Breast epithelium (tissue), 4 donors: ENCODE results near the gene RNF10. TPM values are rescaled to one million over a fixed set of nuclear protein-coding genes. Genes with fewer than 3 reads are reported as not detected.
"Not testable (repeated sequence)": the region's sequence is repeated elsewhere in the genome, so short reads cannot be mapped to it uniquely, and the experiment has no call there.

Experiments
- DNase-seq, 2 donors: peaks; one replicate each; pipeline ENCODE4 v3.0.0-alpha.2; 2019; ENCODE audit warnings: low spot score in 2 of 2
- H3K27ac ChIP-seq, 2 donors: fragments of 200-600 bp; sonication (generic) in 1 of 2; one replicate each; pipeline ENCODE4 v1.5.1; 2016 to 2019; ENCODE audit warnings: mild to moderate bottlenecking in 1 of 2
- H3K27me3 ChIP-seq, 2 donors: fragments of 200-600 bp; sonication (generic) in 1 of 2; one replicate each; pipeline versions ENCODE4 v1.5.1 to v1.6.0; 2017 to 2019; ENCODE audit warnings: control low read depth in 1 of 2, mild to moderate bottlenecking in 1 of 2
- H3K36me3 ChIP-seq: fragments of 200-600 bp; one replicate; pipeline ENCODE4 v1.5.1; 2019
- H3K4me1 ChIP-seq, 2 donors: fragments of 200-600 bp; sonication (generic); one replicate each; pipeline ENCODE4 v1.5.1; 2016 to 2019; ENCODE audit warnings: control low read depth in 1 of 2
- H3K4me3 ChIP-seq, 3 donors: fragments of 200-600 bp; sonication (generic); 1 replicate in 2 of 3; 2 replicates in 1 of 3; pipeline ENCODE4 v1.5.1; 2016 to 2019; ENCODE audit warnings: mild to moderate bottlenecking in 3 of 3, moderate library complexity in 2 of 3
- H3K9me3 ChIP-seq, 2 donors: fragments of 200-600 bp; sonication (generic) in 1 of 2; one replicate each; pipeline ENCODE4 v1.5.1; 2016 to 2019; ENCODE audit warnings: control low read depth in 1 of 2
- POLR2A ChIP-seq: fragments of 450-650 bp; IDR thresholded peaks from one replicate; pipeline ENCODE4 v1.6.1; 2016; ENCODE audit warnings: antibody characterized with exemption, mild to moderate bottlenecking, moderate library complexity
- POLR2AphosphoS5 ChIP-seq, 3 donors: sonication (generic); formaldehyde crosslinking; IDR thresholded peaks; one replicate each; pipeline ENCODE4 v1.6.1; 2017; ENCODE audit warnings: antibody characterized with exemption in 3 of 3
- intact Hi-C: fragments of 100-400 bp; cut with DNase I; formaldehyde crosslinking; loops from one replicate; pipeline ENCODE4 v1.15.1; 2023; ENCODE audit warnings: low total_unique reads
- total RNA-seq, 3 donors: library from RNA; depleted of rRNA; stranded (reverse); fragments of >200 nt; gene quantifications; one replicate each; pipeline ENCODE4 v1.1.0, GENCODE V29; 2016
- TF ChIP-seq, protein P1 (sequence below), 3 donors: fragments of 450-650 bp; IDR thresholded peaks; one replicate each; pipeline ENCODE4 v1.5.1; 2016 to 2017; ENCODE audit warnings: antibody characterized with exemption in 3 of 3, mild to moderate bottlenecking in 3 of 3, moderate library complexity in 3 of 3

The RNF10 gene
- total RNA-seq, 3 donors from 2014 or later, result 112 to 164 (median 149) TPM

DNA sequence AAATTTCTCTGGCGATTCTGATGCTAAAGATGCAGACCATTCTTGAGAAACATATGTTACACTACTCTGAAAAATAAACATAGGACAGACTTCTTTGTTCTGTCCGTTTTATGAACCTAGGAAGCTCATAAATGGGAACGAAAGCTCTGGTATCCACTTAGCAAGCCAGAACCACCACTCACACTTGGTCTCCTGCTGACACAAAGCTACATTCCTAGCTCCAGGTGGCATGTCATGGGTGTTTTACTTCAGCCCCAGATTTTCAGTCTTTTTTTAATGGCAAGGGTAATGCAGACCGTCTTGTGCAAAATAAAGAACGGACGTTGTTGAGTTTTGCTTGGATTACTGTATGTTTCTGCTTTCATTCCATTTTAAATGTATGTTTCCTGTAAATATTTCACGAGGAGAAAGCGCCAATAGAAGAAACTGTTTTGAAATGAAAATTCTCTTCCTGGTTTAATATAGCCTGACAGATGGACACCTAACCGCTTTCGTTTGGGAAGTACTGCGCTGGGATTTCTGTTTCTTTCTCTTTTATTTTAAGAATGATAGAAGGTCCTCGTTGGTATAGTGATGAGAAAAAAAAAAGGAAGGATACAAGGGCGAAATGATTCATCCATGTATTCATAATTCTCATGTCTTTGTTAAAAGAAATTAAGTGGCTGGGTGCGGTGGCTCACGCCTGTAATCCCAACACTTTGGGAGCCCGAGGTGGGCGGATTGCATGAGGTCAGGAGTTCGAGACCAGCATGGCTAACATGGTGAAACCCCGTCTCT lies 4.3 kb upstream of the RNF10 start:
- H3K9me3 ChIP-seq, result no peaks in the 10 kb centered on the region
- H3K36me3 ChIP-seq, result no peaks in the 10 kb centered on the region
- H3K4me1 ChIP-seq, result no peaks in the 10 kb centered on the region
- no peak for TF ChIP-seq POLR2A
- TF ChIP-seq POLR2AphosphoS5 (IDR thresholded peaks at IDR 0.05), result no peak
- TF ChIP-seq, protein P1, sequence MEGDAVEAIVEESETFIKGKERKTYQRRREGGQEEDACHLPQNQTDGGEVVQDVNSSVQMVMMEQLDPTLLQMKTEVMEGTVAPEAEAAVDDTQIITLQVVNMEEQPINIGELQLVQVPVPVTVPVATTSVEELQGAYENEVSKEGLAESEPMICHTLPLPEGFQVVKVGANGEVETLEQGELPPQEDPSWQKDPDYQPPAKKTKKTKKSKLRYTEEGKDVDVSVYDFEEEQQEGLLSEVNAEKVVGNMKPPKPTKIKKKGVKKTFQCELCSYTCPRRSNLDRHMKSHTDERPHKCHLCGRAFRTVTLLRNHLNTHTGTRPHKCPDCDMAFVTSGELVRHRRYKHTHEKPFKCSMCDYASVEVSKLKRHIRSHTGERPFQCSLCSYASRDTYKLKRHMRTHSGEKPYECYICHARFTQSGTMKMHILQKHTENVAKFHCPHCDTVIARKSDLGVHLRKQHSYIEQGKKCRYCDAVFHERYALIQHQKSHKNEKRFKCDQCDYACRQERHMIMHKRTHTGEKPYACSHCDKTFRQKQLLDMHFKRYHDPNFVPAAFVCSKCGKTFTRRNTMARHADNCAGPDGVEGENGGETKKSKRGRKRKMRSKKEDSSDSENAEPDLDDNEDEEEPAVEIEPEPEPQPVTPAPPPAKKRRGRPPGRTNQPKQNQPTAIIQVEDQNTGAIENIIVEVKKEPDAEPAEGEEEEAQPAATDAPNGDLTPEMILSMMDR (IDR thresholded peaks at IDR 0.05), result no peak
- H3K27ac ChIP-seq, result peak overlapping the region; percentile 92 to 97
- H3K27me3 ChIP-seq, result no peaks in the 10 kb centered on the region
- intact Hi-C loops, result no loop called here
- peak overlapping the region; percentile 74 for H3K4me3 ChIP-seq
- DNase-seq, result no peak

DNA sequence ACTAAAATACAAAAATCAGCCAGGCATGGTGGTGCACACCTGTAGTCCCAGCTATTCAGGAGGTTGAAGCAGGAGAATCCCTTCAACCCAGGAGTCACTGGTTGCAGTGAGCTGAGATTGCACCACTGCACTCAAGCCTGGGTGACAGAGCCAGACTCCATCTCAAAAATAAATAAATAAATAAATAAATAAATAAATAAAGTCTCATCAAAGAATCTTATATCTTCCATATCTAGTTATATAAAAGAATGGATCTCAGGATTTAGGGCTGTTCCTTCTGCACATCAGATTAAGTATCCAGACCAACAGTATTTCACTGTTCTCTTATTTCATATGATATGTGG lies 3.8 kb upstream of the RNF10 start:
- DNase-seq, H3K9me3 ChIP-seq, H3K27me3 ChIP-seq, H3K36me3 ChIP-seq, H3K4me1 ChIP-seq, intact Hi-C loops: not testable (repeated sequence)
- Histone ChIP-seq H3K4me3 (peak overlapping the region; percentile 74), H3K27ac (peak overlapping the region; percentile 92 to 97)

DNA sequence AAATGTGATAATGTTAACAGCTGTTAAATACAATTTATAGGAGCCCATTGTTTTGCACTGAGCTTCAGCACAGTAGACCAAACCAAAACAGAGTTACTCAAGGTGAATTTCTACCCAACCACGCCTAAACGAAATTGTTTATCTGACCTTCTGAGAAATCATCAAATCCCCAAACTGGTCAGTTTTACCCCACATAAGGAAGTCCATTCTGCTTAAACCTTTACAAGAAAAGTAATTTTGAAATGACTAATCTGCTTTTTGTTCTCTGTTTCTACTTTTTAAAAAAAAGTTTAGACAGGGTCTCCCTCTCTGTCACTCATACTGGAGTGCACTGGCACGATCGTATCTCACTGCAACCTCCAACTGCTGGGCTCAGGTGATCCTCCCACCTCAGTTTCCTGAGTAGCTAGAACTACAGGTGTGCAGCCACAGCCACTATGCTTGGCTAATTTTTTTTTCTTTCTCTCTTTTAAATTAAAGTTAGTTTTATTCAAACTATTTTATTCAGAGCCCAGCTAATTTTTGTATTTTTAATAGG lies 1.4 kb upstream of the RNF10 start:
- H3K27me3 ChIP-seq, result no peaks in the 10 kb centered on the region
- no peak overlapping the region for H3K27ac ChIP-seq
- TF ChIP-seq POLR2AphosphoS5 (IDR thresholded peaks at IDR 0.05), result no peak
- TF ChIP-seq POLR2A, result no peak
- TF ChIP-seq, protein P1 (IDR thresholded peaks at IDR 0.05), result no peak
- peaks cover 5 to 8% of the 10 kb centered on the region in 2 donors for H3K4me1 ChIP-seq
- intact Hi-C loops, result no loop called here
- no peak overlapping the region for H3K4me3 ChIP-seq
- H3K36me3 ChIP-seq, result no peaks in the 10 kb centered on the region
- no peaks in the 10 kb centered on the region for H3K9me3 ChIP-seq
- DNase-seq, result no peak

DNA sequence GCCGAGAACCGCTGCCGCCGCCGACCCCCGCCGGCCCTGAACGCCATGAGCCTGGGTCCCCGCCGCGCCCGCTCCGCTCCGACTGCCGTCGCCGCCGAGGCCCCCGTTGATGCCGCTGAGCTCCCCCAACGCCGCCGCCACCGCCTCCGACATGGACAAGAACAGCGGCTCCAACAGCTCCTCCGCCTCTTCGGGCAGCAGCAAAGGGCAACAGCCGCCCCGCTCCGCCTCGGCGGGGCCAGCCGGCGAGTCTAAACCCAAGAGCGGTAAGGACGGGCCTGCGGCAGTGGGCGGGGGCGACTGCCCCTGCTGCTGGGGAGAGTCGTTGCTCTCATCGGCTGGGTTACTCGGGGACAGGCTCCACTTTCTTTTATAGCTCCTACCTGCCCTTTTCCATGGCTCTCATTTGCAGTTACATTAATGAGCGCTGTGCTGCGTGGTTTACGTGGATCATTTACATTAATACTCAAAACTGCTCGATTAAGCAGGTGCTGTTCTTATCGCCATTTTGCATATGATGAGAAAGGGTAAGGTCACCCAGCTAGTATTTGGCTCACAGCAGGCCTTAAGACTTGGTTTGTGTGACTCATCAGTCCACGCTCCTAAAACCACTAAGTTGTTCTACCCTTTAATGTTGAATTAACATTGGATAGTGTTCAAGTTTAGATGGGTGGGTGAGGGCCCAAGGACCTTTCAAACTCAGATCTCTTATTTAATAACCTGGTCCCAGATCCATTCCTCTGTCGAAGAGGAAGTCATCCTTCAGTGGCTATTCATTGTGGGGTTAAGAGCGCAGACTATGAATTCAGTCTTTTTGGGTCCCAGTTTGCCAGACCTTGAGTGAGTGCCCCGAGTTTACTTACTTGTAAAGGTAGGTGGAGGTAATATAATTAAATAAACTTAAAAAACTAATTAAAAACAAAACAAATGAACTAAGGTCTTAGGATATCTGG lies 823 bp downstream of the RNF10 start:
- intact Hi-C loops, result no loop called here
- peak in 1 of 2 donors; percentile 56 for DNase-seq
- no peaks in the 10 kb centered on the region for H3K9me3 ChIP-seq
- H3K4me1 ChIP-seq, result peaks cover 5 to 25% of the 10 kb centered on the region in 2 donors
- H3K4me3 ChIP-seq, result peak overlapping the region; percentile 90 to 100 (median 99)
- no peaks in the 10 kb centered on the region for H3K36me3 ChIP-seq
- TF ChIP-seq POLR2AphosphoS5 (IDR thresholded peaks at IDR 0.05) (no peak), POLR2A (no peak)
- peak overlapping the region; percentile 95 to 98 for H3K27ac ChIP-seq
- H3K27me3 ChIP-seq, result no peaks in the 10 kb centered on the region

DNA sequence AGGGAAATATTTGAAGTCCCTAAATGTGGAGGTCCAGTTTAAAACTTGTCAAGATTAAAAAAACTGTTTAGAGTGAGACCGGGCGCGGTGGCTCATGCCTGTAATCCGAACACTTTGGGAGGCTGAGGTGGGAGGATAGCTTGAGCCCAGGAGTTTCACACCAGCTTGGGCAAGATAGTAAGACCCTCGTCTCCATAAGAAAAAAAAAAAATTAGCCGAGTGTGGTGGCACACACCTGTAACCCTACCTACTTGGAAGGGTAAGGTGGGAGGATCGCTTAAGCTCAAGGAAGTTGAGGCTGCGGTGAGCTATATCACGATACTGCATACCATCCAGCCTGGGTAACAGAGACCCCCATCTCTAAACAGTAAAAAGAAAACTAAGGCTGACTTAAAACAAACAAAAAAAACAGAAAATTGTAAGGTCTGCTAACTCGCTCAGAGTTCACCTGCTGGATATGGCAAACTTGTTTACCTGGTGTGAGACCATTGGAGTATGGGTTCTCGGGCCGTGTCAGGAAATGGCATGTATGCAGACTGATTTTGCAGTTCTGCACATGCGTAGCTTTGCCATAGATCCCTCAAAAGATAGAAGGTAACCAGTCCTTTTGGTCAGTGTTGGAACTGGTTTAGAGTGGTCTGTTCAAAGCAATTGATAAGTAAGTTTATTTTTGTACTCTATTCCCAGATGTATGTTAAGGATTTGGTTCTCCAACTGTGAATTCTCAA lies 2.1 kb downstream of the RNF10 start:
- Histone ChIP-seq H3K27me3 (no peaks in the 10 kb centered on the region), H3K36me3 (no peaks in the 10 kb centered on the region), H3K9me3 (no peaks in the 10 kb centered on the region), H3K4me3 (peak overlapping the region; percentile 90 to 100 (median 99)), H3K27ac (peak overlapping the region; percentile 95 to 98), H3K4me1 (peaks cover 5 to 27% of the 10 kb centered on the region in 2 donors)
- TF ChIP-seq, protein P1 (IDR thresholded peaks at IDR 0.05), result no peak
- TF ChIP-seq POLR2AphosphoS5 (IDR thresholded peaks at IDR 0.05) (no peak), POLR2A (no peak)
- DNase-seq, result no peak
- intact Hi-C loops, result no loop called here
